HepG2 (cell line): Measurements from ENCODE around the gene SMTNL1. TPM values are rescaled to one million over a fixed set of nuclear protein-coding genes. Genes with fewer than 3 reads are reported as not detected.

Experiments
- CEBPB ChIP-seq: IDR thresholded peaks from 2 replicates; pipeline ENCODE4 v1.6.1; 2011; ENCODE audit warnings: low read depth, low read length, improper control_type of control experiment, borderline replicate concordance
- ISL2 ChIP-seq: sonication (generic); formaldehyde crosslinking; IDR thresholded peaks from 2 replicates; pipeline ENCODE4 v1.5.0; 2020; ENCODE audit warnings: missing genetic modification reagents
- NCOA5 ChIP-seq: sonication (generic); formaldehyde crosslinking; IDR thresholded peaks from 2 replicates; pipeline ENCODE4 v1.4.0; 2020; ENCODE audit warnings: missing genetic modification reagents
- NFYC ChIP-seq: IDR thresholded peaks from 2 replicates; pipeline ENCODE4 v1.6.1; 2016; ENCODE audit warnings: missing genetic modification reagents, missing compliant biosample characterization
- RBFOX2 ChIP-seq: fragments of 200-400 bp; formaldehyde crosslinking; IDR thresholded peaks from 2 replicates; pipeline ENCODE4 v1.6.1; 2017; ENCODE audit warnings: low read depth, mild to moderate bottlenecking, low read length
- RBM39 ChIP-seq: fragments of 200-400 bp; formaldehyde crosslinking; IDR thresholded peaks from one replicate; pipeline ENCODE4 v1.6.1; 2018; ENCODE audit warnings: antibody characterized with exemption, mild to moderate bottlenecking, low read depth, low read length; ENCODE audit not compliant: poor library complexity, severe bottlenecking
- ZBTB40 ChIP-seq, 2 experiments: fragments of 450-650 bp in 1 of 2; sonication (generic) in 1 of 2; formaldehyde crosslinking in 1 of 2; IDR thresholded peaks; 2 replicates each; pipeline versions ENCODE4 v1.6.1 to v1.8.0; 2016 to 2022; ENCODE audit warnings: antibody characterized with exemption in 1 of 2, mild to moderate bottlenecking in 1 of 2, missing genetic modification reagents in 1 of 2
- ZFP36L2 ChIP-seq: sonication (generic); formaldehyde crosslinking; IDR thresholded peaks from 2 replicates; pipeline ENCODE4 v1.4.0; 2020; ENCODE audit warnings: missing genetic modification reagents
- ZNF207 ChIP-seq: fragments of 450-650 bp; IDR thresholded peaks from 2 replicates; pipeline ENCODE4 v1.6.1; 2016; ENCODE audit warnings: antibody characterized with exemption, borderline replicate concordance
- polyA plus RNA-seq, 8 experiments: library from polyadenylated mRNA; depleted of rRNA in 3 of 8; stranded (reverse) in 7 of 8; unstranded in 1 of 8; fragments of >200 nt; fragmentation: Illumina TruSeq in 4 of 8; extraction: Trizol in 4 of 8; gene quantifications; 2 replicates each; pipeline versions ENCODE4 v1.2.1 to v1.2.3, GENCODE V29; 2011 to 2016; ENCODE audit warnings: low read depth in 4 of 8, missing spikeins in 1 of 8, mixed read lengths in 1 of 8; ENCODE audit not compliant: insufficient read depth in 1 of 8
- total RNA-seq, 5 experiments: library from RNA; depleted of rRNA; stranded (reverse); fragments of >200 nt; fragmentation: Illumina TruSeq; extraction: Trizol; gene quantifications; 2 replicates each; pipeline ENCODE4 v1.2.3, GENCODE V29; 2016; ENCODE audit warnings: low read depth in 1 of 5
- TF ChIP-seq, protein P1 (sequence below): sonication (generic); formaldehyde crosslinking; IDR thresholded peaks from 2 replicates; pipeline ENCODE4 v1.8.0; 2022; ENCODE audit warnings: missing genetic modification reagents, mild to moderate bottlenecking, inconsistent platforms, borderline replicate concordance
- TF ChIP-seq, protein P2 (sequence below): sonication (generic); formaldehyde crosslinking; IDR thresholded peaks from 2 replicates; pipeline ENCODE4 v1.4.0; 2020; ENCODE audit warnings: missing genetic modification reagents, borderline replicate concordance

SMTNL1 gene
- total and polyA plus RNA-seq, 2 of the 13 experiments (the other 11 are each of a cell fraction or from before 2014, with no cell fraction given) = 0.04 TPM; not detected in 1

GRCh38 chr11:57513911-57514537, 23.4 kb upstream of the SMTNL1 start (continued):
- TF ChIP-seq RBFOX2 (peak; percentile 73), NCOA5 (CRISPR knock-in tag) (no peak), RBM39 (no peak), ISL2 (CRISPR knock-in tag) (0 out of 2 replicates have a peak, but pooled peaks have one; percentile 23), CEBPB (no peak), ZBTB40 (IDR thresholded peaks at IDR 0.05) (no peak), ZBTB40 (CRISPR knock-in tag; IDR thresholded peaks at IDR 0.05) (0 out of 2 replicates have a peak, but pooled peaks have one; percentile 23), ZNF207 (no peak), ZFP36L2 (CRISPR knock-in tag) (no peak), NFYC (0 out of 2 replicates have a peak, but pooled peaks have one; percentile 4)
- TF ChIP-seq, protein P1, sequence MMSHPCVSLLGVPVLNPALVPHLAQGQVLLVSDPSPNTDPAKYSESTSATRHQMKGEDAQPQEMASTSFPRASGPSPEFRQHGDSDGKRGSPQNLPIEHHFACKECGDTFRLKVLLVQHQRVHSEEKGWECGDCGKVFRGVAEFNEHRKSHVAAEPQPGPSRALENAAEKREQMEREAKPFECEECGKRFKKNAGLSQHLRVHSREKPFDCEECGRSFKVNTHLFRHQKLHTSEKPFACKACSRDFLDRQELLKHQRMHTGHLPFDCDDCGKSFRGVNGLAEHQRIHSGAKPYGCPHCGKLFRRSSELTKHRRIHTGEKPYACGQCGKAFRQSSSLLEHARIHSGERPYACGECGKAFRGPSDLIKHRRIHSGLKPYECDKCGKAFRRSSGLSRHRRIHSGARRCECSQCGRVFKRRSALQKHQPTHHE (CRISPR knock-in tag) = no peak
- TF ChIP-seq, protein P2, sequence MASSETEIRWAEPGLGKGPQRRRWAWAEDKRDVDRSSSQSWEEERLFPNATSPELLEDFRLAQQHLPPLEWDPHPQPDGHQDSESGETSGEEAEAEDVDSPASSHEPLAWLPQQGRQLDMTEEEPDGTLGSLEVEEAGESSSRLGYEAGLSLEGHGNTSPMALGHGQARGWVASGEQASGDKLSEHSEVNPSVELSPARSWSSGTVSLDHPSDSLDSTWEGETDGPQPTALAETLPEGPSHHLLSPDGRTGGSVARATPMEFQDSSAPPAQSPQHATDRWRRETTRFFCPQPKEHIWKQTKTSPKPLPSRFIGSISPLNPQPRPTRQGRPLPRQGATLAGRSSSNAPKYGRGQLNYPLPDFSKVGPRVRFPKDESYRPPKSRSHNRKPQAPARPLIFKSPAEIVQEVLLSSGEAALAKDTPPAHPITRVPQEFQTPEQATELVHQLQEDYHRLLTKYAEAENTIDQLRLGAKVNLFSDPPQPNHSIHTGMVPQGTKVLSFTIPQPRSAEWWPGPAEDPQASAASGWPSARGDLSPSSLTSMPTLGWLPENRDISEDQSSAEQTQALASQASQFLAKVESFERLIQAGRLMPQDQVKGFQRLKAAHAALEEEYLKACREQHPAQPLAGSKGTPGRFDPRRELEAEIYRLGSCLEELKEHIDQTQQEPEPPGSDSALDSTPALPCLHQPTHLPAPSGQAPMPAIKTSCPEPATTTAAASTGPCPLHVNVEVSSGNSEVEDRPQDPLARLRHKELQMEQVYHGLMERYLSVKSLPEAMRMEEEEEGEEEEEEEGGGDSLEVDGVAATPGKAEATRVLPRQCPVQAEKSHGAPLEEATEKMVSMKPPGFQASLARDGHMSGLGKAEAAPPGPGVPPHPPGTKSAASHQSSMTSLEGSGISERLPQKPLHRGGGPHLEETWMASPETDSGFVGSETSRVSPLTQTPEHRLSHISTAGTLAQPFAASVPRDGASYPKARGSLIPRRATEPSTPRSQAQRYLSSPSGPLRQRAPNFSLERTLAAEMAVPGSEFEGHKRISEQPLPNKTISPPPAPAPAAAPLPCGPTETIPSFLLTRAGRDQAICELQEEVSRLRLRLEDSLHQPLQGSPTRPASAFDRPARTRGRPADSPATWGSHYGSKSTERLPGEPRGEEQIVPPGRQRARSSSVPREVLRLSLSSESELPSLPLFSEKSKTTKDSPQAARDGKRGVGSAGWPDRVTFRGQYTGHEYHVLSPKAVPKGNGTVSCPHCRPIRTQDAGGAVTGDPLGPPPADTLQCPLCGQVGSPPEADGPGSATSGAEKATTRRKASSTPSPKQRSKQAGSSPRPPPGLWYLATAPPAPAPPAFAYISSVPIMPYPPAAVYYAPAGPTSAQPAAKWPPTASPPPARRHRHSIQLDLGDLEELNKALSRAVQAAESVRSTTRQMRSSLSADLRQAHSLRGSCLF (CRISPR knock-in tag) = peak; percentile 48; the same call in 1 of the 2 replicates
